A673 (cell line): Measurements from ENCODE around the gene CCDC92. TPM values are rescaled to one million over a fixed set of nuclear protein-coding genes. Genes with fewer than 3 reads are reported as not detected.

Experiments used
- BruUV-seq: library from RNA; stranded (reverse); fragments of 400-500 nt; replicated peaks from 2 replicates; lab custom pipeline; 2021; lab: Mats Ljungman, UMichigan
- CTCF ChIA-PET: fragments of 300-600 bp; sonication (Branson Sonifier 250); formaldehyde crosslinking; loops from one replicate; lab custom pipeline; 2022; ENCODE audit warnings: antibody characterized with exemption; lab: Charles Lee
- POLR2A ChIA-PET: fragments of 300-600 bp; sonication (Branson Sonifier 250); formaldehyde crosslinking; loops from one replicate; lab custom pipeline; 2022; ENCODE audit warnings: antibody characterized with exemption; ENCODE audit not compliant: low non-redundant PET; lab: Charles Lee
- DNase-seq: peaks from one replicate; pipeline ENCODE4 v3.0.0-alpha.2; 2015; ENCODE audit warnings: low spot score
- H3K27ac ChIP-seq: fragments of 200-600 bp; sonication (generic); 2 replicates; pipeline ENCODE4 v1.5.1; 2016; ENCODE audit warnings: mixed run types, low read depth, mild to moderate bottlenecking, mixed read lengths, antibody characterized with exemption, low read length; ENCODE audit not compliant: poor library complexity, severe bottlenecking
- H3K27me3 ChIP-seq: fragments of 200-600 bp; sonication (generic); replicated peaks from 2 replicates; pipeline ENCODE4 v1.6.1; 2017; ENCODE audit warnings: mixed run types, low read depth, mild to moderate bottlenecking, mixed read lengths, antibody characterized with exemption, low read length; ENCODE audit not compliant: insufficient read depth, poor library complexity
- H3K36me3 ChIP-seq: fragments of 200-600 bp; sonication (generic); 2 replicates; pipeline ENCODE4 v1.6.1; 2016; ENCODE audit warnings: mixed run types, mild to moderate bottlenecking, mixed read lengths, antibody characterized with exemption, low read length; ENCODE audit not compliant: insufficient read depth, poor library complexity, severe bottlenecking
- H3K4me1 ChIP-seq: fragments of 200-600 bp; sonication (generic); 2 replicates; pipeline ENCODE4 v1.6.1; 2017; ENCODE audit warnings: mixed run types, mild to moderate bottlenecking, mixed read lengths, antibody characterized with exemption, low read length; ENCODE audit not compliant: insufficient read depth, poor library complexity, severe bottlenecking
- H3K4me3 ChIP-seq: fragments of 200-600 bp; sonication (generic); 2 replicates; pipeline ENCODE4 v1.5.1; 2016; ENCODE audit warnings: low read depth, mixed run types, mild to moderate bottlenecking, mixed read lengths, low read length; ENCODE audit not compliant: poor library complexity, severe bottlenecking
- H3K9me3 ChIP-seq: fragments of 200-600 bp; sonication (generic); 2 replicates; pipeline ENCODE4 v1.6.1; 2016; ENCODE audit warnings: mixed run types, low read depth, mild to moderate bottlenecking, mixed read lengths, antibody characterized with exemption, low read length; ENCODE audit not compliant: poor library complexity, severe bottlenecking
- CTCF ChIP-seq: fragments of 300-800, 200-600 bp; sonication (generic); conservative IDR thresholded peaks from 2 replicates; pipeline ENCODE4 v1.5.1; 2017; ENCODE audit warnings: low read depth, mild to moderate bottlenecking, antibody characterized with exemption, low read length, moderate library complexity, mixed read lengths
- EZH2 ChIP-seq: fragments of 200-600 bp; sonication (generic); IDR thresholded peaks from 2 replicates; pipeline ENCODE4 v1.6.1; 2017; ENCODE audit warnings: borderline replicate concordance, low read depth, mild to moderate bottlenecking, mixed read lengths, antibody characterized with exemption, low read length; ENCODE audit not compliant: poor library complexity, severe bottlenecking
- intact Hi-C: fragments of 100-400 bp; cut with micrococcal nuclease; formaldehyde crosslinking; loops from one replicate; pipeline ENCODE4 v1.10.0; 2022; ENCODE audit not compliant: unreplicated experiment
- total RNA-seq: library from RNA; stranded (reverse); gene quantifications from 2 replicates; pipeline ENCODE4 v1.2.3, GENCODE V29; 2021

The CCDC92 gene
- total RNA-seq, 1 experiment from 2014 or later = 28.7 TPM

GRCh38 chr12:124002021-124002644 lies 29.5 kb upstream of the CCDC92 start:
- H3K36me3 ChIP-seq = peaks cover 35% of the 10 kb centered on the region
- TF ChIP-seq CTCF (no peak), EZH2 (no peak)
- no TSS peak for BruUV-seq
- peaks cover 5% of the 10 kb centered on the region for H3K4me1 ChIP-seq
- intact Hi-C loops = no loop called here
- H3K4me3 ChIP-seq = no peak overlapping the region
- no peak overlapping the region for H3K27ac ChIP-seq
- POLR2A ChIA-PET = no interaction called here
- no peaks in the 10 kb centered on the region for H3K9me3 ChIP-seq
- DNase-seq = no peak
- H3K27me3 ChIP-seq = no peaks in the 10 kb centered on the region
- CTCF ChIA-PET = no interaction called here

GRCh38 chr12:124001343-124001742 lies 28.7 kb upstream of the CCDC92 start:
- Histone ChIP-seq H3K36me3 (peaks cover 36% of the 10 kb centered on the region), H3K4me1 (peaks cover 5% of the 10 kb centered on the region), H3K9me3 (no peaks in the 10 kb centered on the region), H3K27ac (no peak overlapping the region), H3K4me3 (no peak overlapping the region), H3K27me3 (no peaks in the 10 kb centered on the region)
- no peak for DNase-seq
- intact Hi-C loops = no loop called here
- ChIA-PET CTCF (no interaction called here), POLR2A (no interaction called here)
- TF ChIP-seq EZH2 = no peak
- no peak for TF ChIP-seq CTCF
- BruUV-seq = no TSS peak

GRCh38 chr12:124000111-124000510 lies 27.5 kb upstream of the CCDC92 start:
- no TSS peak for BruUV-seq
- POLR2A ChIA-PET = no interaction called here
- Histone ChIP-seq H3K4me3 (no peak overlapping the region), H3K27ac (no peak overlapping the region), H3K4me1 (peaks cover 14% of the 10 kb centered on the region), H3K9me3 (no peaks in the 10 kb centered on the region), H3K36me3 (peaks cover 30% of the 10 kb centered on the region), H3K27me3 (no peaks in the 10 kb centered on the region)
- no peak for TF ChIP-seq CTCF
- no peak for TF ChIP-seq EZH2
- intact Hi-C loops = no loop called here
- no peak for DNase-seq
- CTCF ChIA-PET = no interaction called here
